HG03354 (cell line): Measurements from ENCODE around the gene PFN2.
A peak's percentile ranks its signal among the peaks of the same experiment; 100 is the strongest.
"Not testable (repeated sequence)": the region's sequence is repeated elsewhere in the genome, so short reads cannot be mapped to it uniquely, and the experiment has no call there.

ENCODE experiments used
- ATAC-seq: cut with Tn5 transposase; IDR thresholded peaks from one replicate; pipeline ENCODE4 v1.9.1; 2021; ENCODE audit warnings: mild to moderate bottlenecking; ENCODE audit not compliant: unreplicated experiment, poor library complexity, severe bottlenecking

Gene PFN2

GRCh38 chr3:149970716-149971402 lies at the start of gene PFN2:
TSS of gene PFN2 (minus strand) at chr3:149970895. CDS start at chr3:149970856, 39 bp downstream.
- ATAC-seq, result peak; percentile 53

GRCh38 chr3:150015901-150016300 lies 45.2 kb upstream of the PFN2 start:
- no peak for ATAC-seq

GRCh38 chr3:150014782-150015181 lies 44.1 kb upstream of the PFN2 start:
- peak; percentile 69 for ATAC-seq

- no peak for ATAC-seq
Observed at GRCh38 chr3:150013801-150014200, 43.1 kb upstream of the PFN2 start.

GRCh38 chr3:150006794-150007193 lies 36.1 kb upstream of the PFN2 start:
- no peak for ATAC-seq

- no peak for ATAC-seq
Observed at GRCh38 chr3:150005243-150006112, 34.8 kb upstream of the PFN2 start.

GRCh38 chr3:150000641-150001040 lies 29.9 kb upstream of the PFN2 start:
- no peak for ATAC-seq

GRCh38 chr3:149999421-149999820 lies 28.7 kb upstream of the PFN2 start:
- no peak for ATAC-seq

GRCh38 chr3:149998946-149999345 lies 28.3 kb upstream of the PFN2 start:
- no peak for ATAC-seq

- no peak for ATAC-seq
Observed at GRCh38 chr3:149992416-149993058, 21.8 kb upstream of the PFN2 start.

GRCh38 chr3:149990423-149990948 lies 19.8 kb upstream of the PFN2 start:
- no peak for ATAC-seq

GRCh38 chr3:149989307-149989706 lies 18.6 kb upstream of the PFN2 start:
- no peak for ATAC-seq

GRCh38 chr3:149983628-149984027 lies 12.9 kb upstream of the PFN2 start:
- no peak for ATAC-seq

- ATAC-seq, result not testable (repeated sequence)
Observed at GRCh38 chr3:149983053-149983452, 12.4 kb upstream of the PFN2 start.

GRCh38 chr3:149981979-149982378 lies 11.3 kb upstream of the PFN2 start:
- not testable (repeated sequence) for ATAC-seq

- no peak for ATAC-seq
Observed at GRCh38 chr3:149977386-149977785, 6.7 kb upstream of the PFN2 start.

GRCh38 chr3:149975919-149976318 lies 5.2 kb upstream of the PFN2 start:
- no peak for ATAC-seq

GRCh38 chr3:149971403-149972075 lies 844 bp upstream of the PFN2 start:
- peak; percentile 31 for ATAC-seq

- peak; percentile 71 for ATAC-seq
Observed at GRCh38 chr3:149969940-149970715, 567 bp downstream of the PFN2 start.
